ENCODE results near the gene CCL26.

GRCh38 chr7:75729851-75730274 is 42.1 kb downstream of the CCL26 start:
- no peak for TF ChIP-seq CTCF (IDR thresholded peaks at IDR 0.05 in 4 of 5, conservative IDR thresholded peaks at IDR 0.05 in 1 of 5)
- TF ChIP-seq POLR2A (IDR thresholded peaks at IDR 0.05): no peak
